ENCODE data around the gene MORN5. TPM values are rescaled to one million over a fixed set of nuclear protein-coding genes. Genes with fewer than 3 reads are reported as not detected.

The MORN5 gene
- total RNA-seq (2022; extraction: Qiagen RNA extraction; ENCODE audit: low read depth): not detected in 5 replicates

DNA sequence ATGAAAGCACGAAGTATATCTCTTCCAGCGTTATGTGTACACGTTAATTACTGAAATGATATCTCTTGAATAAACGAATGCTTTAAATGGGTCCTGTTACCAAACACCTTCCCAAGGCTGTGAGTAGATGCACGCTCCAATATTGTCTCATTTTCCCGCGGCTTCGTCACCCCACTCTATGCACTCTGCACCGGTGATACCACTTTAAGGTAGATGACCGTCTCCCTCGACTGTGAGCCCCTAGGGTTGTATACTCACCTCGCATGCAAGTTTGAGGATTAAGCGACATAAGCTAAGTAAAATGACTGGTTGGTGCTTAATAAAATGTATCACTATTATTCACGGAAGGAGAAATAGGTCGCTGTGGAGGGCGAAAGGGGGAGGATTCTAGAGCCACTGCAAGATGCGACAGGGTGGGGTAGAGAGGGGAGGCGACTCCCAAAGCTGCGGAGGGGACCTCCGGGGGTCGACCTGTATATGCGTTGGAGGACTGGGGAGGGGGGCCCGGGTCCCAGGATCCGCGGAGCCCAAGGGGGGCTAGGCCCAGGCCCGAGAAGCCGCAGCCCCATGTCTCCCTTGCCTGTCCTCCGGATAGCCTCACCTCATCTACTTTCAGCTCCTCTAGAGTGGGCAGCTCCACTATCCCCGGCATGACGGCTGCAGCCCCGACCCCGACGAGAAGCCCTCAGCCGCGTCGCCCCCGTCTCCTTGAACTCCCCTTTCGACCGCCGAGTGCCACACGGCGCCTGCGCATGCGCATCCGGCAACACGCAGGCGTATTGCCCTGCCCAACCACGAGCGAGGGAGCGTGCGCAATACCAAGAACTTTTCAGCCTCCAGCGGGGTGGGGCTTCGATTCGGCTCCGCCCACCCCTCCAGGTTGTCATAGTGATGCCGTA is at the start of gene MORN5, which contains the start of gene NDUFA8:
MORN5 (plus strand) TSS at position 883 of the 899 bp plus-strand sequence. CDS start 65 bp downstream, outside the sequence.
NDUFA8 (minus strand) TSS at position 754 of the 899 bp plus-strand sequence; CDS start at position 652, 102 bp downstream.

DNA sequence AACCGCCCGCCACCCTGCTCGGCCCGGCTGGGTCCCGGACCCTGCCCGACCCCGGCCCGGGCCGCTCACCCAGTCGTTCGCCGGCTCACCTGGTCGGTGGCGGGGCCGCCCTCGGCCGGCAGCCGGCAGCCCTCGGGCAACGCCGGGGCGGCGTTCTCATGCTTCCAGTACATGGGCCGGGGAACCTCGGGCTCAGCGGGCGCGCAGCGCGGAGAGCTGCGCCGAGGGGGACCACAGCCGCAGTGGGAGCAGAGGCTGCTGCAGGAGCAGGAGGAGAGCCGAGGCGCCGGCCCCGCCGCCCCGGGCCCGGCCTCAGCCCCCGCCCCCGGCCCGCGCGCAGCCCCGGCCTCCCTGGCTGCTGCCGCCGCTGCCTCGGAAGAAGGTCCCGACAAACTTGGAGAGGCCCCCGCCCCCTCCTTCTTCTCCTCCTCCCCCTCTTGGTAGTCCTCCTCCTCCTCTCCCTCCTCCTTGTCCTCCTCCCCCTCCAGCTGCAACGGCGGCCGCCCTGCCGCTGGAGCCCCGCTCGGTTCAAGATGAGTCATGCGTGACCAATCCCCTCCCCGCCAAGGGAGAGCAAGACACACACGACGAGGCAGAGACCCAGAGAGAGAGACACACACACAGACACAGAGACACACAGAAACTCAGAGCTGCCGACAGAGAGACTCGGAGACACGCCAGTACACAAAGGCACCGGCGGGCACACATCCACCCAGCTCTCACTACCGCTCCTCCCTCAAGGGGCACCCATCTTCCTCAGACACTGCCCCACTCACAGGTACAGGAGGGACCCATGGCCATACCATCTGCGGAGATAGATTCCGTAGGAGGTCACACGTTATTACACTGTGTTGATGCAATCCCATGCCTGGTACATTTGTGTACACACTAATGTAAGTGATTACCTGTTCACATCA is 69.1 kb downstream of the MORN5 start, which contains the start of gene LHX6:
LHX6 (minus strand) TSS at position 390 of the 917 bp plus-strand sequence; CDS start at position 173, 217 bp downstream.

Other genes with a start within 250 kb of the MORN5 start
- 3.7 to 4.9 TPM (median 3.9 TPM) in 5 replicates for gene TTLL11, start 66.6 kb upstream of the MORN5 start, total RNA-seq (2022; extraction: Qiagen RNA extraction; ENCODE audit: low read depth)
- 94.1 to 112 TPM (median 107 TPM) in 5 replicates for gene NDUFA8, start 129 bp upstream of the MORN5 start, total RNA-seq (2022; extraction: Qiagen RNA extraction; ENCODE audit: low read depth)
- gene LHX6, start 69.0 kb downstream of the MORN5 start, total RNA-seq (2022; extraction: Qiagen RNA extraction; ENCODE audit: low read depth): 0.85 to 1.5 TPM (median 1.1 TPM) in 5 replicates
- gene RBM18, start 104.9 kb downstream of the MORN5 start, total RNA-seq (2022; extraction: Qiagen RNA extraction; ENCODE audit: low read depth): 12.1 to 25.2 TPM (median 21.0 TPM) in 5 replicates
- gene MRRF, start 105.0 kb downstream of the MORN5 start, total RNA-seq (2022; extraction: Qiagen RNA extraction; ENCODE audit: low read depth): 62.2 to 75.9 TPM (median 67.0 TPM) in 5 replicates
- gene PTGS1, start 211.1 kb downstream of the MORN5 start, total RNA-seq (2022; extraction: Qiagen RNA extraction; ENCODE audit: low read depth): 1.0 to 1.8 TPM (median 1.4 TPM) in 5 replicates

All from A549 treated with GW870086 at 1 μM for 4 hours (cell line).